ENCODE results near the gene KMT2E.

GRCh38 chr7:105136221-105136620 lies 122.2 kb downstream of the KMT2E start:
- TF ChIP-seq, protein P1, sequence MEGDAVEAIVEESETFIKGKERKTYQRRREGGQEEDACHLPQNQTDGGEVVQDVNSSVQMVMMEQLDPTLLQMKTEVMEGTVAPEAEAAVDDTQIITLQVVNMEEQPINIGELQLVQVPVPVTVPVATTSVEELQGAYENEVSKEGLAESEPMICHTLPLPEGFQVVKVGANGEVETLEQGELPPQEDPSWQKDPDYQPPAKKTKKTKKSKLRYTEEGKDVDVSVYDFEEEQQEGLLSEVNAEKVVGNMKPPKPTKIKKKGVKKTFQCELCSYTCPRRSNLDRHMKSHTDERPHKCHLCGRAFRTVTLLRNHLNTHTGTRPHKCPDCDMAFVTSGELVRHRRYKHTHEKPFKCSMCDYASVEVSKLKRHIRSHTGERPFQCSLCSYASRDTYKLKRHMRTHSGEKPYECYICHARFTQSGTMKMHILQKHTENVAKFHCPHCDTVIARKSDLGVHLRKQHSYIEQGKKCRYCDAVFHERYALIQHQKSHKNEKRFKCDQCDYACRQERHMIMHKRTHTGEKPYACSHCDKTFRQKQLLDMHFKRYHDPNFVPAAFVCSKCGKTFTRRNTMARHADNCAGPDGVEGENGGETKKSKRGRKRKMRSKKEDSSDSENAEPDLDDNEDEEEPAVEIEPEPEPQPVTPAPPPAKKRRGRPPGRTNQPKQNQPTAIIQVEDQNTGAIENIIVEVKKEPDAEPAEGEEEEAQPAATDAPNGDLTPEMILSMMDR (IDR thresholded peaks at IDR 0.05): no peak
- no peak for TF ChIP-seq EZH2 (IDR thresholded peaks at IDR 0.05; ENCODE audit: borderline replicate concordance, insufficient read depth, low read depth, low read length, poor library complexity, severe bottlenecking)
